ENCODE results near the gene TNRC6C. TPM values are rescaled to one million over a fixed set of nuclear protein-coding genes. Genes with fewer than 3 reads are reported as not detected.

The TNRC6C gene
- total and polyA plus RNA-seq, 2 of the 13 experiments (the other 11 are each of a cell fraction or from before 2014, with no cell fraction given): 0.66 to 4.9 TPM

DNA sequence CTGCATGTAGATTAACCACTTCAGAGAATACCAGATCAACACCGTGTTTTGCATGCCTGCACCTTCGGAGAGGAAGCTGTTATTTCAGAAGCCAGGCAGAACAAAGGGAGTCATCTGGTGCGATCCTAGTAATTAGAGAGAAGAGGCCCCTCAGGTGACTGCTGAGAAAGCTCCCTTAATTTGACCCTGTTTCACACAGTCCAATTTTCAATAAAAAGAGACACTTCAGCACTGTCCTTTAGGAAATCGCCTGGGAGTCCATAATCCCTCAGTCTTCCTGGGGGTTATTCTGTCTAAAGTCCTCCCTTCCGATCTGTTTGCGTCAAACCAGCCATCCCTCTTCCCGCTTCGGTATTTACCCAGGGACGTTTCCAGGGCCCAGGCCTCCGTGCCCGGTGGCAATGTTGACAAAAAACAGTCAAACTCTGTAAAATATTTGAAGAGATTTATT, 23.4 kb upstream of the TNRC6C start (continued):
- TF ChIP-seq, protein P1, sequence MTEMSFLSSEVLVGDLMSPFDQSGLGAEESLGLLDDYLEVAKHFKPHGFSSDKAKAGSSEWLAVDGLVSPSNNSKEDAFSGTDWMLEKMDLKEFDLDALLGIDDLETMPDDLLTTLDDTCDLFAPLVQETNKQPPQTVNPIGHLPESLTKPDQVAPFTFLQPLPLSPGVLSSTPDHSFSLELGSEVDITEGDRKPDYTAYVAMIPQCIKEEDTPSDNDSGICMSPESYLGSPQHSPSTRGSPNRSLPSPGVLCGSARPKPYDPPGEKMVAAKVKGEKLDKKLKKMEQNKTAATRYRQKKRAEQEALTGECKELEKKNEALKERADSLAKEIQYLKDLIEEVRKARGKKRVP (CRISPR knock-in tag; IDR thresholded peaks at IDR 0.05): no peak
- TF ChIP-seq YEATS2 (CRISPR knock-in tag; IDR thresholded peaks at IDR 0.05; ENCODE audit: borderline replicate concordance) (no peak), CCAR2 (optimal IDR thresholded peaks at IDR 0.05; ENCODE audit: low read depth, low read length) (no peak), HDAC2 (CRISPR knock-in tag; IDR thresholded peaks at IDR 0.05) (no peak), ZNF83 (CRISPR knock-in tag; IDR thresholded peaks at IDR 0.05; ENCODE audit: borderline replicate concordance) (no peak), NR2F1 (CRISPR knock-in tag; IDR thresholded peaks at IDR 0.05) (no peak), GLI4 (CRISPR knock-in tag; IDR thresholded peaks at IDR 0.05; ENCODE audit: borderline replicate concordance) (0 out of 2 replicates have a peak, but pooled peaks have one; percentile 65), RXRA (CRISPR knock-in tag; IDR thresholded peaks at IDR 0.05) (no peak), SNAPC2 (CRISPR knock-in tag; IDR thresholded peaks at IDR 0.05) (no peak), STAG1 (CRISPR knock-in tag; IDR thresholded peaks at IDR 0.05) (0 out of 2 replicates have a peak, but pooled peaks have one; percentile 7), EHMT2 (IDR thresholded peaks at IDR 0.05; ENCODE audit: borderline replicate concordance, low read depth, low read length) (no peak), ZNF383 (CRISPR knock-in tag; IDR thresholded peaks at IDR 0.05; ENCODE audit: borderline replicate concordance) (no peak), ZNF354B (CRISPR knock-in tag; IDR thresholded peaks at IDR 0.05) (no peak), ZNF607 (CRISPR knock-in tag; IDR thresholded peaks at IDR 0.05; ENCODE audit: borderline replicate concordance) (no peak), HMGA1 (CRISPR knock-in tag; conservative IDR thresholded peaks at IDR 0.05) (no peak), ZNF17 (CRISPR knock-in tag; IDR thresholded peaks at IDR 0.05) (no peak), ZNF780A (CRISPR knock-in tag; IDR thresholded peaks at IDR 0.05) (no peak), SP140L (CRISPR knock-in tag; IDR thresholded peaks at IDR 0.05; ENCODE audit: borderline replicate concordance) (no peak), ZBTB3 (CRISPR knock-in tag; IDR thresholded peaks at IDR 0.05; ENCODE audit: borderline replicate concordance, low read depth) (no peak), ZNF180 (CRISPR knock-in tag; IDR thresholded peaks at IDR 0.05; ENCODE audit: borderline replicate concordance, low read depth) (no peak), ESRRA (CRISPR knock-in tag; IDR thresholded peaks at IDR 0.05; ENCODE audit: low read depth) (no peak), ZNF703 (CRISPR knock-in tag; IDR thresholded peaks at IDR 0.05; ENCODE audit: borderline replicate concordance) (0 out of 2 replicates have a peak, but pooled peaks have one; percentile 35), ZNF775 (CRISPR knock-in tag; IDR thresholded peaks at IDR 0.05; ENCODE audit: borderline replicate concordance) (no peak), DMAP1 (CRISPR knock-in tag; IDR thresholded peaks at IDR 0.05) (no peak)
- TF ChIP-seq, protein P2, sequence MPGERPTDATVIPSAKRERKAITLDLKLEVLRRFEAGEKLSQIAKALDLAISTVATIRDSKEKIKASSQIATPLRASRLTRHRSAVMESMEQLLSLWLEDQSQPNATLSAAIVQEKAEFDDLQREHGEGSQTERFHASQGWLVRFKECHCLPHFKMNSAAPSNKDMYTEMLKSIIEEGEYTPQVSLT (CRISPR knock-in tag; IDR thresholded peaks at IDR 0.05; ENCODE audit: borderline replicate concordance, low read depth): no peak
- TF ChIP-seq, protein P3, sequence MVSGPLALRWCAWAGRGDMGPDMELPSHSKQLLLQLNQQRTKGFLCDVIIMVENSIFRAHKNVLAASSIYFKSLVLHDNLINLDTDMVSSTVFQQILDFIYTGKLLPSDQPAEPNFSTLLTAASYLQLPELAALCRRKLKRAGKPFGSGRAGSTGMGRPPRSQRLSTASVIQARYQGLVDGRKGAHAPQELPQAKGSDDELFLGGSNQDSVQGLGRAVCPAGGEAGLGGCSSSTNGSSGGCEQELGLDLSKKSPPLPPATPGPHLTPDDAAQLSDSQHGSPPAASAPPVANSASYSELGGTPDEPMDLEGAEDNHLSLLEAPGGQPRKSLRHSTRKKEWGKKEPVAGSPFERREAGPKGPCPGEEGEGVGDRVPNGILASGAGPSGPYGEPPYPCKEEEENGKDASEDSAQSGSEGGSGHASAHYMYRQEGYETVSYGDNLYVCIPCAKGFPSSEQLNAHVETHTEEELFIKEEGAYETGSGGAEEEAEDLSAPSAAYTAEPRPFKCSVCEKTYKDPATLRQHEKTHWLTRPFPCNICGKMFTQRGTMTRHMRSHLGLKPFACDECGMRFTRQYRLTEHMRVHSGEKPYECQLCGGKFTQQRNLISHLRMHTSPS (CRISPR knock-in tag; IDR thresholded peaks at IDR 0.05; ENCODE audit: low read depth): no peak
